GM21423 (cell line): ENCODE measurements around the gene PNMA6E.

ENCODE experiments used
- ATAC-seq: cut with Tn5 transposase; IDR thresholded peaks from one replicate; pipeline ENCODE4 v1.9.1; 2021; ENCODE audit warnings: mild to moderate bottlenecking, moderate library complexity; ENCODE audit not compliant: unreplicated experiment

PNMA6E gene

DNA sequence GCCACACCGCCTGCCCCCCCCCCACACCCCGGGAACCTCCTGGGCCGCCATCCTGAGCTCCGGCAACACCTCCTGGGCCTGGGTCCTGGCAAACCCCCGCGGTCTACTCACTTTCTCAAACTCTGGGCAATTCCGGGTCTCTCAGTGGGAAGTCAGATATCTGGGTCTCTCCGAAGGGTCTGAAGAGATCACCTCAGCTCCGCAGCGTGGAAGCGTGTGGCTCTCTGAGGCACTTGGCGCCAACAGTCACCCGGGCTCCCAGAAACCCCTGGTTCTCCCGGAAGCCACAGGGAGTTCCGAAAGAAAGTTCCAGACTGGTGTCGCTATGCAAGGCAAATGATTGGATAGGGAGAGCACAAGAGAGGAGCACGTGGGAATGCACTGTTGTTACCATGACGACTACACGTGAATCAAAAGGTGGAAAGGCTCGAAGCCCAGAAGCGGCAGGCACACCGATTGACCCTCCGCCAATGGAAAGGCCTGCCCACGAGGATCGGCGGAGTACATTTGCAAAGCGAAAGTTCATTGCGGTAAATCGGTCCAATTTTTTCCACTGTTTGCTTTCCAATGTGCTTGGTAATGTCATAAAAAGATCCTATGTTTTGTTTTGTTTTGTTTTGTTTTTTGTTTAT is at the start of gene PNMA6E:
Gene PNMA6E (minus strand): TSS at position 218 of the 632 bp plus-strand sequence. CDS start 2,501 bp downstream, outside the sequence.
- no peak for ATAC-seq

DNA sequence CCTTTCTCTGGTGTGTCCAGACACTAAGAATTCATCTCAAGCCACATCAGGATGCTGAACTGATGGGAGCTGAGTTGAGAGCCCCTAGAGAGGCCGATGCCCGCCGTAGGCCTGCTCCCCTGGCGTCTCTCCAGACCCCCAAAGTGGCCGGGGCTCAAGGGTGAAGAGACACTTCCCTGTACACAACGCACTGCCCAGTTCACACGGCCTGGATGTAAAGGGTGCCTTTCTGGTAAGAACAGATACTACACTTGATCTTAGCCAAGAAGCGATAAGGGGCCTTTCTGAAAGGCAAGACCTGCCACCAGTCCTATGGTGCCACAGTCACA is 49.8 kb upstream of the PNMA6E start:
- ATAC-seq: no peak

DNA sequence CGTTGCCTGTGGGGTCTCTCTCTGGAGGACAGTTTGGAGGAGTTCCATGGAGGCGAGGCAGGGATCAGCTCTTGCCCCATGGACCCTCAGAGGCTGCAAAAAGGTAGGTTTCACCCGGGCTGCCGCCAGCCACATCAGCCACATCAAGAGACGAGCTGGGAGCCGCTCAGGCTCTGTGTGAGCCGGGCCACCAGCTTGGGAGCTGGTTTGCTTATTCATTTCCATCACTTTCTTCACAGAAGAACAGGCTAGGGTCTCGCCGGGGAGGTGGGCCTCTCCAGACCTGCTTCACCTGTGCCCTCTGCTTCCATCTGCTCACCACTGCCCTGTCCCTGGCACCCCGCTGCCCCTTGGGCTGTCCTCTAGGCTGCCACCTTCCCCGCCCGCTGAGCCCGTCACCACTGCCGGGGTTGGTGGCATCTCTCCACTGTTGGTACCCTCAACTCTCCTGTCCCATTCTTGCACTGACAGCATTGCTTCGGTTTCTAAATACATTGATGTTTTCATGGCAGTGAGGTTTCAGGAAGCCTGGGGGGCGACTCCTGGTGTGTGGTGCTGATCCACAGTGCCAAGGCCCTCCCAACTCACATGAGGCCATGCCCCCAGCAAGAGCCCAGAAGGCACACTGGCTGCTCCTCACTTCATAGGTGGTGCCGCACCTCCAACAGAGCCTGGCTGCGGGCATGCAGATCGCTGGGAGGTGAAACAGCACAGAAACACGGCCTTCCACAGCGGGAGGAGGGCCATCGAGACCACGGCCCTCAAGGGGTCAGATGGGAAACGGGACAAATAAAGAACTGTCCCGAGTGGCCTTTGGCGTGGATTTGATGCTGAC is 49.2 kb upstream of the PNMA6E start:
- no peak for ATAC-seq

DNA sequence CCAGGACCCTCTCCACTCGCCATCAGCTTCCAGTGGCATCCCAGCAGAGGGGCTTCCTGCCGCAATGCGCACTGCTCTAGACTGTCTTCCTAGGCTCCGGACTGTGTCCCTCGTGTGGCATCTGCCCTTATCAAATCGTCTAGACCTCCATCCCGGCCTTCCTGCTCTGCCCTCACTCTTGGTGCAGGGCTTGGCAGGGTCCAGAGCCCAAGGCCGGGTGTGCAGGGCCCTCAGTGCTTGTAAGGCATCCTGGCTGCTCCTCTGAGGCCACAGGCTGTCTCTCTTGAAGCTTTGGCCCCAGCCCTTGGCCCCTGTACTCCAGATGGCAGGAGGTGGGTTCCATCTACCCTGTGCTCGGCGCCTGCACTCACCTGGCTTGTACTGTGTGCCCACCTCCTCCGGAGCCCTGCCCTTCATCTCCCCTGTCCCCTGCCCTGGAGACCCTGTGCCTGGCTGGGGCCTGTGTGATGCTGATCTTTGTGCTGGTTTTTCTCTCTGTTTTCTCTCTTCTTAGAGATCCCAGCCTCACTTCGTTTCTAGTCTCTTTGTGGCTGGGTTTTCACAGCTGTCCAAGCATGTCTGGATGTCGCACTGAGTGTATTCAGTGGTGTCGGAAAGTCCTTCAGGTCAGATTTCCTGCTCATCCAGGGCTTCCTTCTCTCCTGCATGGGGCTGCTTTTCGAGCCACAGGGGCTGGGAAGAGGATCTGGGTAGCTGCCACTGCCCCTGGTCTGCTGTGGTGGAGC is 48.4 kb upstream of the PNMA6E start:
- no peak for ATAC-seq

DNA sequence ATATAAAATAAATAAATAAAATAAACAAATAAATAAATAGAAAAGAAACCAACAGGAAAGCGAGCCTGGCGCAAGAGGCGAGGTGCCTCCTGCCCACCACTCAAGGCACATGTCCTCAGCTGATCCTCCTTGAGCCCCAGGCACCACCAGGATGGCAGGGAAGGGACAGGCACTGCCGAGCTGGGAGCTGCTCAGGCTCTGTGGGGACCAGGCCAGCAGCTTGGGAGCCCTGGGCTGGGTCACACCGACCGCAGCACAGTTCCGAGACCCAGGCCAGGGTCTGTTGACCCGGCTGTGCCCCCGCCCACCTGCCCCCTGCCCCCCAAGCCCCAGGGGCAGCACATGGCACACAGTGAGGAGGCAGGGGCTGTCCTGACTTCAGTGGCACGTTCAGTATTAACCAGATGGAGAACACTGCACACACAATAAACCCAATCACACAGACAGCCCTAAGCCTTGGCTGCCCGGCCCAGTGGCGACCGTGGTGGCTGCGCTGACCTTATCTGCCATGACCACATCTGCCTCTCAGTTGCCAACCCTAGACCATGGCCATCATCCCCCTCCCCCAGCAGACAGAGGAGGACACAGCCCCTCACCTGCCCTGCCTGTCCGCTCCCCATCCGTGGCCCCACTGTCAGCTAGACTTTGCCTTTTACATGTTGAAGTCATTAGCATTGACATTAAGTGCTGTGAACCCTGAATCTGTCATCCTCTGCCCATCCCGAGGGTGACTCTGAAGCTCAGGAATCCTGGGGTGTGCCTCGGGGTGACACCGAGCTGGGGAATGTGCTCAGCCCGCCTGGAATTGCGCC is 47.6 kb upstream of the PNMA6E start:
- ATAC-seq: no peak

DNA sequence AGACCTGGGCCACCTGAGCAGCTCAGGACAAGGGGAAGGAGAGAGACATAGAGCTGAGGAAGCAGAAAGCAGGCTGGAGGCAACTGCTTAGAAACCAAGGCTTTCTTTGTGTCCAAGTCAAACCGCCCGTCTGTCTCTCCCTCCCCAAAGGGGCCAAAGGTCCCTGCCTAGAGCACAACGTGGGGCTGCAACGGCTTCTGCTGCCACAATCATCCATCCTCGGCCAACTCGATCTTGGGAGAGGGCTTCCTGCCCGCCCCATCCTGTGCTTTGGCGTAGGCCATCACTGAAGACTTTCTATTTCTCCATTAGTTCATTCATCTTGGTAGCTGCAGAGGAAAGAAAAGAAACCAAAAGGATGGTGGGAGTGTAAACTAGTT is 46.4 kb upstream of the PNMA6E start:
- no peak for ATAC-seq

DNA sequence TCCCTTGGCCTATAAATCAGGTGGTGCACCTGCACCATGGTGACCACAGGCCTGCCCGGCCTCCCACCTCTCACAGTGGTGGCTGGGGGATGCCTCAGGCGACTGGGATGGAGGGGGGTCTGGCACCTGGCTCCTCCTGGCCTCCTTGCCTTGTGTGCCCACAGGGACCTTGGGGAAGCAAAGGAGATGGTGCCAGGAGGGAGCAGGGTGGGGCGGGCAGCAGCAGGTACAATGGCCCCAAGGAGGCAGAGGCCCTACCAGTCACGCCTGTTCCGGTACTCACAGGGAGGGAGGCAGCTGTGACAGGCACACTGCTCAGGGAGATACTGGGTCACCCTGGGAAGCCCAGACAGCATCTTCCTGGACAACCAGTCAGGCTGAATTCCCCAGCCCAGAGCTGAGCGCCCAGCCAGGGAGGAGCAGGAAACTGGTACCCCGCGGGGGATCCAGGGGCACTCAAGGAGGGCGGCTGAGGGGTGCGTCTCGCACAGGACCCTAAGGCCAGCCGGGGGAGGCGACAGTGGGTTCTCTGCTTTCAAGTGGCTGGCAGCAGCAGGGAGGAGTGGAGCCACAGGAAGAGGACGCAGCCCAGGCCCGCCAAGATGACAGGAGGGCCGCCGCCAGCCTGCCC is 45.9 kb upstream of the PNMA6E start:
- ATAC-seq: no peak

DNA sequence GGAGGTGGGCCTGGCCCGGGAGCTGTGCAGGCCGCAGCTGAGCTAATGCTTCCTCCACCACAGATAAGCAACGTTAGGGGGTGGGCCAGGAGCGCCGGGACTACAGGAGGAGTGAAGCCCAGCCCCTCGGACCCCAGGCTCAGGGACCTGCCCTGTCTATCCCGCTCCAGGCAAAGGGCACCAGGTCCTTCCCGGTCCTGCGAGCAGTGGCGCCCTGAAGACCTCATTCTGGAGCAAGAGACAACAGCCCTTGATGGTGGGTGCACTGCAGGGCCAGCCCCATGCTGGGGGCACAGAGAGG is 45.4 kb upstream of the PNMA6E start:
- no peak for ATAC-seq

DNA sequence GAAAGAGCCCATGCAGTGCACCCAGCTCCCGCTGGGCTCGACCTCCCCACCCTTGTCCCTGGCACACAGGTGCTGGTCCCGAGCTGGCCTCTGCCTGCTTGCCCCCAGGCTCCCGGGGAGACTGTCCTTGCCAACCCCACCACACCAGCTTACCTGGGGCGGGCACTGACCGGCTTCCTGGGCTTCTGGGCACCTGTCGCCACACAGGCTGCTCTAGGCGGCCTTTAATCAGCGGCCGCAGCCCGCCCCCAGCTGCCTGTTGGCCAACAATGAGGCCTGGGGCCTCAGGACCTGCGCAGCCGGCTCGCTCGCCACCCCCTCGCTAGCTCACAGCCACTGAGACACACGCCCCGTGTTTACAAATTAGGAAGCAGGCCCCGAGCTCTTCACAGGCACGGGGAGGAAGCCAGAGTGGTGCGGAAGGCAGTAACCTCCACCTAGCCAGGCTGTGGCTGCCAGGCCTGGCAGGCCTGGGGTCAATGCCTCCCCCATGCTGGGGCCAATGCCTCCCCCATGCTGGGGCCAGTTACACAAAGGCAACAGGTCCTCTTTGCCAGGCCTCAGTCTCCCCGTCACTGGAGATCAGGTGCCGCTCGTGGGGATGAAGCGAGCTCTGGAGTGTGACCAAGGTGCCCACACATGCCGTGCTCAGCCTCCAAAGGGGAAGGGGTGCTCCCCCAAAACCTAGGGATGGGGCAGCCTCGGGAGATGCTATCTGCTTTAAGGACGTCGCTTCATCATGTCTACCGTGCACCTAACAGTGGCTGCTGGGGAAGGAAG is 44.9 kb upstream of the PNMA6E start, which contains the start of gene TREX2:
Gene TREX2 (minus strand): TSS at position 201 of the 780 bp plus-strand sequence. CDS start 626 bp downstream, outside the sequence.
- no peak for ATAC-seq

DNA sequence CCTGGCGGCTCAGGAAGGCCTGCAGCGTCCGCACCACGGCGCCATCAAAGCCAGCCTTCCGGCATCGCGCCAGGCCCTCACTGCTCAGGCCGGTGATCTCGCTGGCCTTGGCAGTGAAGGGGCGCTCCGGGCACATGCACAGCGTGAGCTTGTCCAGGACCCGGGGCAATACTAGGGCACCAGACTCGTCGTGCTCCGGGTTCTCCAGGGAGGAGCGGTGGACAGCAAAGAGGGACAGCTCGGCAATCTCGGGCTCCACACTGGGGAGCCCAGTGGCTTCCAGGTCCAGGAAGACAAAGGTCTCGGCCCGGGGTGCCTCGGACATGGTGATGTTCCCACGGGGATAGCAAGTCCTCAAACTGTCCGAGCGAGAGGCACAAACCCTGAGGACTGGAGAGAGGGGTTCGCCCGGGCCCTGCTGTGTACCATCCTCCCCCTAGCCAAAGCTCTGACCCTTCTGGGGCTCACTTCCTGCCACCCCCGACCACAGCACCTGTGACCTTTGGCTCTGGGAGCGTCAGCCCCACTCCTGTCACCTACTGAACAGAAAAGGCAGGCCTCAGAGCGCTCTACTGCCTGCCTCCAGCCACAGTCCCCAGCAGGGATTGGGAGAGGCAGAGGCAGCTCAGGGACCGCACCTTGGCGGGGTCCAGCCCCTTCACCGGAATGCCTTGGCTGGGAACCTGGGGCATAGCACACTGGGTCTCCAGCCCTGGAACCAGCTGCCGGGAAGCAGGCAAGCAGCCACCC is 44.1 kb upstream of the PNMA6E start:
- no peak for ATAC-seq

DNA sequence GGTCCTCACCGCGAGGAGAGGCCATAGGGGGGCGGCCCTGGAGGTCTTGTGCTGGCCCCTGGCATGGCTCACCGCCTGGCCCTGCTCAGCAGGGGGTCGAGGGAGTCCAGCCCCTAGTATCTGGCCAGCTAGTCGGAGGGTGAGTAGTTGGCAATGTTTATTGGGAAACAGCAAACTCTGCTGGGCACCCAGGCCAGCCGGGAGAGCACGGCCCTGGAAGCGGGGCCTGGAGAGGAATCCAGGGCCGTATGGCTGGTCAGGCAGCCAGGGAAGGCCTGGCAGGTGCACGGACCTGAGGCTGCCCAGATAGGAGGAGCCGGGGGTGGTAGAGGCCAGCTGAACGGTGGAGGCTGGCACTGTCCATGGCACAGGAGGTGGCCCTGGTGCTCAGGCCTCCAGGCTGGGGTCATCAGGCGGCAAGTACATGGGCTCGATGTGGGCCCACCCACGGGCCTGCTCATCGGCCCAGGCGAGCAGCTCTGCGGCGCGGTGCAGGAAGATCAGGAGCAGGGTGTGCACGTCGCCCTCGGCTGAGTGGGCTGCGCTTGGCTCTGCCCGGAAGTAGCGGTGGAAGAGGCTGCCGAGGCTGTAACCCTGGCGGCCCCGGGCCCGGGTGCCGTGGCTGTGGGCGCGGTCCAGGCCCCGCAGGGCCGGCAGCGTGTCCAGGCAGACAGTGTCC is 43.3 kb upstream of the PNMA6E start:
- no peak for ATAC-seq

DNA sequence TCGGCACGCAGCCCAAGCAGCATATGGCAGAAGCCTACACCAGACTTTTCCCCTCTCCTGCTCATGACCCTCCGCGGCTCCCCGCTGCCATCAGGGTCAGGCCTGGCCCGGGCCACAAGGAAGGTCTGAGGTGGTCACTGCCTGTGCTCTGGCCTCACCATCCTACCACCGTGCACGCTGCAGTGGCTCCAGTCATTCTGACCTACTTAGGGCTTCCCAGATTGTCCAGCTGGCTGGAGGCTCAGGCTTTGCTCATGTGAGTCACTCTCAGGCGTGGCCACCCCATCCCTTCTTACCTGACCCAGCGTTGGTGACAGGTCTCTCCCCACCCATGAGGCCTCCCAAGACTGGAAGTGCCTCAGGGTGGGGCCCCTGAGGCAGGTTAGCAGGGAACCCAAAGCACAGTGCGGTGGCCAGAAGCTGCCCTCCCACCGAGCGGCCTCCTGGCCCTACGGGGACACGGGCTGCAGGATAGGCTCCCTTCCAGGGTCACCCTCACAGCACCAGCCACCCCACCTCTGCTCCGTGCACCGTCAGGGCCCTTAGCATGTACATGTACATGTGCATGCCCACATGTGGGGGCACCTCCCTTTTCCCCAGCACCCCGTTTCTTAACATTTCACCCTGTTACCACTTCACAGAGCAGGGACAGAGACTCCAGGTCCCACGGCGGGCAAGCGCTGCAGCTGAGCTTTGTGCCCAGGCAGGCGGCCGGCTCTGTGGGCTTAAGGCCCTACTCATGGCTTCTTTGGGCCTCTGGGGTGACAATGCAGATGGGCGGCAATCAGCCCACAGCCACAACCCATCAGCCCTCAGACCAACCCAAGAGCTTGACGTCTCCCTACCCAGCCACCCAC is 42.6 kb upstream of the PNMA6E start:
- ATAC-seq: no peak

DNA sequence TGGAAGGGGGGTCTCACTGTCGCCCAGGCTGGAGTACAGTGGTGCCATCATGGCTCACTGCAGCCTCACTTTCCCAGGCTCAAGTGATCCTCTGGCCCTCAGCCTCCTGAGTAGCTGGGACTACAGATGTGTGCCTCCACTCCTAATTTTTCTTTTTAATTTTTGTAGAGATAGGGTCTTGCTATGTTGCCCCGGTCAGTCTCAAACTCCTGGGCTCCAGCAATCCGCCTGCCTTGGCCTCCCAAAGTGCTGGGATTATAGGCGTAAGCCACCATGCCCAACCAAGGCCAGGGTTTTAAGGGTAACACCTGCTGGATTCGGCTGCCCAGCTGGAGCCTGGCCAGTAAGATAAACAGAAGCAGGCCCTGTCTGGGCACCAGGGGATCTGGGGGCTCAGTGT is 41.3 kb upstream of the PNMA6E start:
- no peak for ATAC-seq

DNA sequence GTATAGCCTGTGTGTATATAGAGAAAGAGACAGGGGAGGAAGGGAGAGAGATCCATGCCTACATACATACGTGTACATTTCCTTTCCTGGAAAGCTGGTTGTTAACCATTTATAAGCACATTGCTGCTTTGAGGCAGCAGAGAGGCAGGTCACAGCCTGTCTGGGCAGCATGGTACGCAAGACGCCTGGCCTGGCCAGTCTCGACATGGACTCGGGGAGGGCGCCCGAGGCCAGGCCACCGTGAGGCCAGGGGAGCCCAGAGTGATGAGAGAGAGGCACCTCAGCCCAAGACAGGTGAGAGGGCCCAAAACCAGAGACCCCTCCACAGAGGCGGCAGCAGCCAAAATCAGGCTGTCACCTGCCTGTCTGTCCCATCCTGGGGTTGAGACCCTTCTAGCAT is 40.8 kb upstream of the PNMA6E start:
- ATAC-seq: no peak

DNA sequence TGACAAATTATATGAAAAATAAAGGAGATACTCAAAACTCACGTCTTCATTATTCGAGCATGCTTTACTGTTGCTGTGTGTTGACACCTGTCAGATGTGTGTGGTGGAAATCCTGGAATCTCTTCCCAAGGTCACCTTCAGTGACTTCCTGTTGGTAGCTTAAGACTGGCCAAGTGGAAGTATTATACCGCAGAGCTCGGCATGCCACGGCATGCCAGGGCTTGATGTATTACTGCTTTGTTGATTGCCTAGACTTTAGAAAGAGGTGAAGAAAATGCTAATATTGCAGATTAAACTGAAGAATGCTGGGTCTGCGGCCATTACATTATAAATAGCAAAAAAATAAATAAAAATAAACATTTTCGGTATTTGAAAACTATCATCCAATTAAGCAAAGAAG is 40.1 kb upstream of the PNMA6E start:
- no peak for ATAC-seq

DNA sequence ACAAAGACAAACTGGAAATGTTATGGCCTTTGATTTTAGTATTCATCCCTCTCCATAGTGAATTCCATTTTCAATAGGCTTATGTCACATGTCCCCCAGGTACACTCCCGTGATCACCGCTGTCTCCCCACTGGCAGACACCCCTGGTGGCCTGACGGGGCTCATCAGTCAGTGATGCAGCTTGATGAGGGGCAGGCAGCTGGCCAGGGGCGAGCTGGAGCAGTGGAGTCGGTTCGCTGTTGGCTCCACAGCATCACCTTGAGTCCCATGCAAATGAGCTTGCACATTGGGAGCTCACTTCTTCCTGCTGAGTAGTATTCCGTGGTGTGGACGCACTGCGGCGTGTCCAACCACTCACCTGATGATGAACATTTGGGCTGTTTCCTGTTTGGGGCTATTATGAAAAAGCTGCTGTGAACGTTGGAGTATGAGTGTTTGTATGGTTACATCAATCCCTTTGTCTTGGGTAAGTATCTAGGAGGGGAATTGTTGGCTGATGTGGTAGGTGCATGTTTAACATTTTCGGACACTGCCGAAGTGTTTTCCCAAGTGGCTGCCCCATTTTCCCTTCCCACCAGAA is 39.5 kb upstream of the PNMA6E start:
- no peak for ATAC-seq

DNA sequence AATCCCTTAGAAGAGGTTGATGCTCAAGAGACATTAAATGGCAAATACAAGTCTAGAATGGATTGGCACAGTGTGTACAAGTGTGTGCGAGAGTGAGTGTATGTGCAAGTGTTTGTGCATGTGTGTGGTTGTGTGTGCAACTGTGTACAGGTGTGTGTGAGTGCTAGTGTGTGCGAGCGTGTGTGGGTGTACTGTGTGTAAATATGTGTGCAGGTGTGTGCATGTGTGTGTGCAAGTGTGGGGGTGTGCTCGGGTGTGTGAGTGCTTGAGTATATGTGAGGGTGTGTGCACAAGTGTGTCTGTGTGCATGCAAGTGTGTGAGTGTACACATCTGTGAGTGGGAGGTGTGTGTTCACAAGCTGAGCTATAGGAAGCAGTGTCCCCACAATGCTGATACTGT is 38.8 kb upstream of the PNMA6E start:
- ATAC-seq: no peak
